ENCODE measurements around the gene CLK4. TPM values are rescaled to one million over a fixed set of nuclear protein-coding genes. Genes with fewer than 3 reads are reported as not detected.

Gene CLK4
- total RNA-seq, 1 donor from 2014 or later: 5.1 TPM

DNA sequence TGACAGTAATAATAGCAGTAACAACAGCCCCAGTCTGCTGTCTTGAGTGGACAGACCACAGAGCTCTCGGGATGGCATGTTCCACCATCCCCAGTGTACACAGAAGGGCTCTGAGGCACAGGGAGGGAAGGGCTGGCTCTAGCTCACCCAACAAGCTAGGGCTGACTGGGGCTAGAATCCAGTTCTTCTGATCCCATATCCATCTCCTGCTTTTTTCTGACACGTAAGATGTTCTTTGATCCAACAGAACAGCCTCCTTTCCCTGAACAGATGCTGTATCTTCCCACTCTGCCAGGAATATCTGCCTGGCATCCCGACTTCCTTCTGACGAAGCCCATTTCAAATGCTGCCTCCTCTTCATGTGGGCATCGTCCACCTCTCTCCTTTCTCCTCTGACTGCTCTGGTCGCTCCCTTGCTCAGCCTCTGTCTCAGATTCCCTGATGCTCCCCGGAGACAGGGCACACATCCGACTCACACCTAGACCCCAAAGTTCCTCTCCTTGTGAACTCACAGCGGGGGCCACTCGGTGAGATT lies 43.6 kb upstream of the CLK4 start:
- TF ChIP-seq, protein P1, sequence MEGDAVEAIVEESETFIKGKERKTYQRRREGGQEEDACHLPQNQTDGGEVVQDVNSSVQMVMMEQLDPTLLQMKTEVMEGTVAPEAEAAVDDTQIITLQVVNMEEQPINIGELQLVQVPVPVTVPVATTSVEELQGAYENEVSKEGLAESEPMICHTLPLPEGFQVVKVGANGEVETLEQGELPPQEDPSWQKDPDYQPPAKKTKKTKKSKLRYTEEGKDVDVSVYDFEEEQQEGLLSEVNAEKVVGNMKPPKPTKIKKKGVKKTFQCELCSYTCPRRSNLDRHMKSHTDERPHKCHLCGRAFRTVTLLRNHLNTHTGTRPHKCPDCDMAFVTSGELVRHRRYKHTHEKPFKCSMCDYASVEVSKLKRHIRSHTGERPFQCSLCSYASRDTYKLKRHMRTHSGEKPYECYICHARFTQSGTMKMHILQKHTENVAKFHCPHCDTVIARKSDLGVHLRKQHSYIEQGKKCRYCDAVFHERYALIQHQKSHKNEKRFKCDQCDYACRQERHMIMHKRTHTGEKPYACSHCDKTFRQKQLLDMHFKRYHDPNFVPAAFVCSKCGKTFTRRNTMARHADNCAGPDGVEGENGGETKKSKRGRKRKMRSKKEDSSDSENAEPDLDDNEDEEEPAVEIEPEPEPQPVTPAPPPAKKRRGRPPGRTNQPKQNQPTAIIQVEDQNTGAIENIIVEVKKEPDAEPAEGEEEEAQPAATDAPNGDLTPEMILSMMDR (conservative IDR thresholded peaks at IDR 0.05; ENCODE audit: low read depth, low read length): no peak
- no peak overlapping the region for H3K4me3 ChIP-seq (ENCODE audit: low read depth, low read length)
- no peak for DNase-seq (ENCODE audit: low read depth)

DNA sequence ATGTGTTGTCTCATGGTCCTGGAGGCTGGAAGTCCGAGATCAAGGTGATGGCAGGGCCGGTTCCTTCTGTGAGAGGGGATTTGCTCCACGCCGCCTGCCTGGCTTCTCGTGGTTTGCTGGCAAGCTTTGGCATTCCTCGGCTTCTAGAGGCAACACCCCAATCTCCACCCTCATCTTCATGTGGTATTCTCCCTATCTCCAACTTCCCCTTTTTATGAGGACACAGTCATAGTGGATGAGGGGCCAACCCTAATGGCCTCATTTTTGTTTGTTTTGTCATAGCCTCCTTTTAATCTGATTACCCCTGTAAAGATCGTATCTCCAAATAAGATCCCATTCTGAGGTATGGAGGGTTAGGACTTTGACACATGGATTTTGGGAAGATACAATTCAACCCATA lies 41.7 kb upstream of the CLK4 start:
- H3K4me3 ChIP-seq (ENCODE audit: low read depth, low read length): no peak overlapping the region
- DNase-seq (ENCODE audit: low read depth): no peak
- TF ChIP-seq, protein P1 (conservative IDR thresholded peaks at IDR 0.05; ENCODE audit: low read depth, low read length): no peak

DNA sequence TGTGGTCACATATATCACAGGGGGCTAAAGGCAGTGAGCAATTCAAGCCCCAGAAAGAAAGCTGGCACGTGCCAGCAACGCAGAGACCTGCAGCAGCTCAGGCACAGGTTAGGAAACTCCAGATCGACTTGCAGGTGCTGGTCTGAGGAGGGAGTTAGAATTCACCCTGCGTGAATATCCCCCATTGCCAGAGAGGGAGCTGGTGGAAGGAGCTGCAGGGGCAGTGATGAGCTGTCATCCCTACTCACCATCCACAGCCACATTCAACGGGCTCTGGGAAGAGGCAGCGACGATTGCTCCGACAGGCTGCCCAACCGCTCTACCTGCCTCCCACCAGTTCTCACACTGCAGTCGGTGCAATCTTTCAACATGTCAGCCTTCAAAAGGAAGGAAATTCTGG lies 40.8 kb upstream of the CLK4 start:
- TF ChIP-seq, protein P1 (conservative IDR thresholded peaks at IDR 0.05; ENCODE audit: low read depth, low read length): no peak
- DNase-seq (ENCODE audit: low read depth): no peak
- no peak overlapping the region for H3K4me3 ChIP-seq (ENCODE audit: low read depth, low read length)

DNA sequence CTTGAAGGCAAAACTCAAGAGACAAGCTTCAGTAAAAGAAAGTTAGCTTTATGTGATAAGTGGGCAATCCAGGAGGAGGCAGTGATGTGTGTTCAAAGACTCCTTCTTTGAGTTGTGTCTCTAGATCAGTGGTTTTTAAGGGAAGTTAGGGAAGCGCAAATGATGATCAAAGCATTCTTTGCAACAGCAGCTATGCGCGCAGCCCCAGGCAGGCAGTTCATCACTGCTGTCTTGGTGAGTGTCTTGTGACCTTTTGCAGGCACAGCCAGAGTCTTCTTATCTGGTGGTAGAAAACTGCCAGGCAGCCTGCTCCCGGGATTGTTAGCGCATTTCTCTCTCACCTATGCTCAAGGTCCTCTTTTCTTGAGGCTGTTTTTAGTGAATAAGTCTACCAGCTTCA lies 40.3 kb upstream of the CLK4 start:
- TF ChIP-seq, protein P1 (conservative IDR thresholded peaks at IDR 0.05; ENCODE audit: low read depth, low read length): no peak
- no peak overlapping the region for H3K4me3 ChIP-seq (ENCODE audit: low read depth, low read length)
- DNase-seq (ENCODE audit: low read depth): no peak

DNA sequence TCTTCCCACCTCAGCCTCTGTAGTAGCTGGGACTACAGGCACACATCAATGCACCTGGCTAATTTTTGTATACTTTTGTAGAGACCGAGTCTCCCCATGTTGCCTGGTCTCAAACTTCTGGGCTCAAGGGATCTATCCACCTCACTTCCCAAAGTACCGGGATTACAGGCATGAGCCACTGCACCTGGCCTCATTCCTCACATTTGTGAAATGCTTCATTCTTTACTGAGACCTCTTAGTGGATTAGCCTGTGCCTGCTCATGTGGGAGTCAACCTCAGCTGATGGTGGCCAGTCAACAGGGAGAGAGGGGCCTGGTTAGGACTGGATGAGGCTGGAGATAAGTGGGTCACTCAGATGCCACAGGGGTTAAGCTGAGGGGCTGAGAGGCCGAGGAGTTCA lies 37.3 kb upstream of the CLK4 start:
- DNase-seq (ENCODE audit: low read depth): no peak
- TF ChIP-seq, protein P1 (conservative IDR thresholded peaks at IDR 0.05; ENCODE audit: low read depth, low read length): no peak
- no peak overlapping the region for H3K4me3 ChIP-seq (ENCODE audit: low read depth, low read length)

DNA sequence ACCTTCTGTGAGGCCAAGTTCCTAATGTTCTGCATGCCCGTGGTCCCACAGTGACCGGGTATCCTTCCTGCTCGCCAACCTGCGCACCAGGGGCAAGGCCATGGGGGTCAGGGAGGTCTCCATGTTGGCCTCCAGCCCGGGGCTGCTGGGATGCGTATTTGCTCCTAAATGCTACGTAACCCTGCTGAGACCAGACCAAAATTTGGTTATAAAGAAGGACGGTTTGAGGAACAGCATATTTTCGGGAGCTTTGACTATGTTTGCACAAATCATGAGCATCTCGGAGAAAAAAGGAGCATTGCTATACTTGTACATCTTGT lies 35.7 kb upstream of the CLK4 start:
- TF ChIP-seq, protein P1 (conservative IDR thresholded peaks at IDR 0.05; ENCODE audit: low read depth, low read length): no peak
- no peak for DNase-seq (ENCODE audit: low read depth)
- no peak overlapping the region for H3K4me3 ChIP-seq (ENCODE audit: low read depth, low read length)

DNA sequence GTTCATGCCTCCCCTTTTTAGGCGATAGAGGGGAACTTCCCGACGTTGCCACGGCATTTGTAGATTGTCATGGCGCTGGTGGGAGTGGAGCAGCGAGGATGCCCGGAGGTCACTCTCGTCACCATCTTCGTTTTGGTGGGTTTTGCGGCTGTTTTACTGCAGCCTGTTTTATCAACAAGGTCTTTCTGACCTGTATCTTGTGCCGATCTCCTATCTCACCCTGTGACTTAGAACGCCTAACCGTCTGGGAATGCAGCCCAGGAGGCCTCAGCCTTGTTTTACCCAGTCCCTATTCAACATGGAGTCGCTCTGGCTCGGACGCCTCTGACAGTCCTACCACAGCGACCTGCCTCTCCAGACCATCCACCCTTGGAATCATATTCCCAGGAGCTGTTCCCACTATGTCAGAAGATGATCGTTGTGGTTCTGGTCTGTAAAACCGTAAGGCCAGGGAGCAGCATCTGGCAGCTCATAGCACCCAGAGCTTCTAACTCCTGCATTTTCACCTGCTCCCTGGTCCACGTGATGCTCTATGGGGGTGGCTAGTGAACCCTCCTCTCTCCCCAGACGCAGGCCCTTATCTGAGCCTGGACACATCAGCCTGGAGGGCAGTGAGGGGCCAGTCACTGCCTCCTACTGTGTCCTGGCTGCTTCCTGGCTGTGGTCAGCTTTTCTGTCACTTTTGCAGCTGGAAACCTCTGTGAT lies 35.1 kb upstream of the CLK4 start:
- DNase-seq (ENCODE audit: low read depth): no peak
- TF ChIP-seq, protein P1 (conservative IDR thresholded peaks at IDR 0.05; ENCODE audit: low read depth, low read length): no peak
- no peak overlapping the region for H3K4me3 ChIP-seq (ENCODE audit: low read depth, low read length)
